Glutamatergic neuron (in vitro differentiated cells): Measurements from ENCODE around the gene MYO5B. TPM values are rescaled to one million over a fixed set of nuclear protein-coding genes. Genes with fewer than 3 reads are reported as not detected.

Experiments
- DNase-seq: peaks from one replicate; pipeline ENCODE4 v3.0.0; 2022
- H3K27ac Mint-ChIP-seq: one replicate; pipeline ENCODE4 v1.8.0; 2020; ENCODE audit warnings: mild to moderate bottlenecking, mixed read lengths, inconsistent platforms; ENCODE audit not compliant: unreplicated experiment
- H3K27me3 Mint-ChIP-seq: one replicate; pipeline ENCODE4 v1.8.0; 2020; ENCODE audit warnings: mild to moderate bottlenecking, moderate library complexity, mixed read lengths, inconsistent platforms; ENCODE audit not compliant: unreplicated experiment
- H3K36me3 Mint-ChIP-seq: one replicate; pipeline ENCODE4 v1.8.0; 2020; ENCODE audit warnings: mild to moderate bottlenecking, mixed read lengths, inconsistent platforms; ENCODE audit not compliant: unreplicated experiment
- H3K4me1 Mint-ChIP-seq: one replicate; pipeline ENCODE4 v1.8.0; 2020; ENCODE audit warnings: mild to moderate bottlenecking, low read depth, mixed read lengths, inconsistent platforms; ENCODE audit not compliant: unreplicated experiment
- H3K4me3 Mint-ChIP-seq: one replicate; pipeline ENCODE4 v1.8.0; 2020; ENCODE audit warnings: mild to moderate bottlenecking, mixed read lengths, inconsistent platforms; ENCODE audit not compliant: unreplicated experiment
- H3K9me3 Mint-ChIP-seq: one replicate; pipeline ENCODE4 v1.8.0; 2020; ENCODE audit warnings: mild to moderate bottlenecking, moderate library complexity, mixed read lengths, inconsistent platforms; ENCODE audit not compliant: unreplicated experiment
- total RNA-seq: library from RNA; stranded (reverse); fragmentation: NEBNext Ultra II Directional; extraction: Animal tissue kit (Norgen Biotek cat#: 25700); gene quantifications from one replicate; pipeline ENCODE4 v1.2.1, GENCODE V29; 2021; ENCODE audit not compliant: unreplicated experiment
- TF ChIP-seq, protein P1 (sequence below): fragments of 200-600 bp; sonication (generic); IDR thresholded peaks from one replicate; pipeline ENCODE4 v1.5.0; 2021; ENCODE audit not compliant: partially characterized antibody, unreplicated experiment

The MYO5B gene
- total RNA-seq, 1 donor from 2014 or later: 2.7 TPM

- no peak overlapping the region for H3K27ac Mint-ChIP-seq
- peaks cover 5% of the 10 kb centered on the region for H3K36me3 Mint-ChIP-seq
- peaks cover under 1% of the 10 kb centered on the region for H3K27me3 Mint-ChIP-seq
- no peaks in the 10 kb centered on the region for H3K4me1 Mint-ChIP-seq
- DNase-seq: no peak
- TF ChIP-seq, protein P1, sequence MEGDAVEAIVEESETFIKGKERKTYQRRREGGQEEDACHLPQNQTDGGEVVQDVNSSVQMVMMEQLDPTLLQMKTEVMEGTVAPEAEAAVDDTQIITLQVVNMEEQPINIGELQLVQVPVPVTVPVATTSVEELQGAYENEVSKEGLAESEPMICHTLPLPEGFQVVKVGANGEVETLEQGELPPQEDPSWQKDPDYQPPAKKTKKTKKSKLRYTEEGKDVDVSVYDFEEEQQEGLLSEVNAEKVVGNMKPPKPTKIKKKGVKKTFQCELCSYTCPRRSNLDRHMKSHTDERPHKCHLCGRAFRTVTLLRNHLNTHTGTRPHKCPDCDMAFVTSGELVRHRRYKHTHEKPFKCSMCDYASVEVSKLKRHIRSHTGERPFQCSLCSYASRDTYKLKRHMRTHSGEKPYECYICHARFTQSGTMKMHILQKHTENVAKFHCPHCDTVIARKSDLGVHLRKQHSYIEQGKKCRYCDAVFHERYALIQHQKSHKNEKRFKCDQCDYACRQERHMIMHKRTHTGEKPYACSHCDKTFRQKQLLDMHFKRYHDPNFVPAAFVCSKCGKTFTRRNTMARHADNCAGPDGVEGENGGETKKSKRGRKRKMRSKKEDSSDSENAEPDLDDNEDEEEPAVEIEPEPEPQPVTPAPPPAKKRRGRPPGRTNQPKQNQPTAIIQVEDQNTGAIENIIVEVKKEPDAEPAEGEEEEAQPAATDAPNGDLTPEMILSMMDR: no peak
- H3K4me3 Mint-ChIP-seq: no peak overlapping the region
- H3K9me3 Mint-ChIP-seq: no peaks in the 10 kb centered on the region
Measured at GRCh38 chr18:50188652-50189051, 6.3 kb downstream of the MYO5B start.

DNA sequence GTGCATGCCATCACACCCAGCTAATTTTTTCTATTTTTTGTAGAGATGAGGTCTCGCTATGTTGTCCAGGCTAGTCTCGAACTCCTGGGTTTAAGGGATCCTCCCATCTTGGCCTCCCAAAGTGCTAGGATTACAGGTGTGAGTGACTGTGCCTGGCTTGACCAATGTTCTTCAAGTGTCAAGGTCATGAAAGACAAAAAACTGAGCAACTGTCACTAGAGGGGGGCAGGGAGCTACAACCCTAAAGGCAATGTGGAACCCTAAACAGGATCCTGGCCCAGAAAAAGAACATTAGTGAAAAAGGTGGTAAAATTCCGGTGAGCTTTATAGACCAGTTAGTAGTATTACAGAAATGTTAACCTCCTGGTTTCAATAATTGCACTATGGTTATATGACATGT lies 7.3 kb downstream of the MYO5B start:
- no peak overlapping the region for H3K27ac Mint-ChIP-seq
- TF ChIP-seq, protein P1: no peak
- H3K4me3 Mint-ChIP-seq: no peak overlapping the region
- H3K9me3 Mint-ChIP-seq: no peaks in the 10 kb centered on the region
- H3K36me3 Mint-ChIP-seq: peaks cover 5% of the 10 kb centered on the region
- H3K4me1 Mint-ChIP-seq: no peaks in the 10 kb centered on the region
- DNase-seq: no peak
- no peaks in the 10 kb centered on the region for H3K27me3 Mint-ChIP-seq

- Mint-ChIP-seq H3K36me3 (no peaks in the 10 kb centered on the region), H3K27ac (no peak overlapping the region), H3K4me1 (no peaks in the 10 kb centered on the region), H3K9me3 (no peaks in the 10 kb centered on the region), H3K4me3 (no peak overlapping the region), H3K27me3 (no peaks in the 10 kb centered on the region)
- TF ChIP-seq, protein P1: no peak
- DNase-seq: no peak
Measured at GRCh38 chr18:50186385-50186784, 8.6 kb downstream of the MYO5B start.

- no peaks in the 10 kb centered on the region for H3K9me3 Mint-ChIP-seq
- TF ChIP-seq, protein P1: no peak
- H3K27ac Mint-ChIP-seq: no peak overlapping the region
- H3K4me3 Mint-ChIP-seq: no peak overlapping the region
- H3K27me3 Mint-ChIP-seq: no peaks in the 10 kb centered on the region
- H3K36me3 Mint-ChIP-seq: no peaks in the 10 kb centered on the region
- DNase-seq: no peak
- H3K4me1 Mint-ChIP-seq: no peaks in the 10 kb centered on the region
Measured at GRCh38 chr18:50183556-50183955, 11.4 kb downstream of the MYO5B start.

DNA sequence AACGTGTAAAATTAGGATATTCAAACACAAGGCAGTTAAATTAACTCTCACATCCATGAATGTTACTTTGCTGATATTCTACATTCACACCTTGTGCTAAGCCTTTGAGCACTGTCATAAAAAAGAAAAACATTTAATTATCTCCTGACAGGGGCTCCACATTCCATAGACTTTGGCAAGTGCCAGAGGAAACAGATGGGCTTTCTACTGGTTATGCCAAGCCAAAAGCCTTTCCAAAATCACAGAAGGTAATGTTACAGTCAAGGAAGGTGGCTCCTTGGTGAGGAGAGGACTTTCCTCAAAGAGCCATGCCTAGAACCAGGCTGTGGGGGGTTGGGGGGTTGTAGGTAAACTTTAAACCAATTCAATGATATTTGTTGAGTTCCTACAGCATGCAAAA lies 12.4 kb downstream of the MYO5B start:
- no peaks in the 10 kb centered on the region for H3K4me1 Mint-ChIP-seq
- no peaks in the 10 kb centered on the region for H3K36me3 Mint-ChIP-seq
- H3K27ac Mint-ChIP-seq: no peak overlapping the region
- no peak for DNase-seq
- no peaks in the 10 kb centered on the region for H3K9me3 Mint-ChIP-seq
- no peak overlapping the region for H3K4me3 Mint-ChIP-seq
- H3K27me3 Mint-ChIP-seq: no peaks in the 10 kb centered on the region
- TF ChIP-seq, protein P1: no peak
